HepG2 (cell line): ENCODE data around the gene TUBA1C. TPM values are rescaled to one million over a fixed set of nuclear protein-coding genes. Genes with fewer than 3 reads are reported as not detected.

Source experiments
- ATAC-seq: fragments of 200-7000 bp; cut with Tn5 transposase; 3 replicates; pipeline ENCODE4 v1.9.1; 2020; ENCODE audit warnings: mild to moderate bottlenecking, moderate library complexity
- BruUV-seq: library from RNA; stranded (reverse); fragments of 400-500 nt; replicated peaks from 2 replicates; lab custom pipeline; 2021; lab: Mats Ljungman, UMichigan
- CTCF ChIA-PET: fragments of 300-600 bp; formaldehyde crosslinking; extraction: SDS; loops from one replicate; lab custom pipeline; 2021; ENCODE audit warnings: low total read pairs, inconsistent platforms, low intra/inter-chr PET ratio; lab: Yijun Ruan, JAX
- POLR2A ChIA-PET: fragments of 350-600 bp; sonication (Branson Sonifier 250); formaldehyde crosslinking; loops from one replicate; lab custom pipeline; 2020; ENCODE audit warnings: antibody characterized with exemption, inconsistent platforms; lab: Yijun Ruan, JAX
- DNase-seq: peaks from one replicate; pipeline ENCODE4 v3.0.0-alpha.2; 2015; ENCODE audit warnings: low spot score
- FAIRE-seq: peaks from 3 replicates; lab custom pipeline; 2011; peaks lifted over from hg19 to GRCh38; lab: Jason Lieb, UNC
- H2AFZ ChIP-seq: one replicate; pipeline ENCODE4 v1.6.1; 2011; ENCODE audit warnings: low read length, inconsistent platforms
- H3K27ac ChIP-seq: fragments of 300-600 bp; 3 replicates; pipeline ENCODE4 v1.8.0; 2011; ENCODE audit warnings: mixed run types, mild to moderate bottlenecking, mixed read lengths, low read length, inconsistent platforms; ENCODE audit not compliant: insufficient read depth; ENCODE audit errors: extremely low read length
- H3K27me3 ChIP-seq, 2 experiments: fragments of 200-600 bp in 1 of 2; 2 replicates in 1 of 2; 3 replicates in 1 of 2; pipeline versions ENCODE4 v1.6.0 to v1.8.0; 2011; ENCODE audit warnings: low read length in 2 of 2, mild to moderate bottlenecking in 2 of 2, moderate library complexity in 2 of 2, inconsistent platforms in 1 of 2; ENCODE audit not compliant: insufficient read depth in 2 of 2, control insufficient read depth in 1 of 2
- H3K36me3 ChIP-seq, 2 experiments: fragments of 200-600 bp in 1 of 2; replicated peaks in 1 of 2; 2 replicates in 1 of 2; 3 replicates in 1 of 2; pipeline versions ENCODE4 v1.5.1 to v1.8.0; 2011; ENCODE audit warnings: low read length in 2 of 2, inconsistent platforms in 1 of 2; ENCODE audit not compliant: insufficient read depth in 2 of 2, control insufficient read depth in 1 of 2
- H3K4me1 ChIP-seq: 2 replicates; pipeline ENCODE4 v1.5.1; 2012; ENCODE audit warnings: low read length, inconsistent platforms; ENCODE audit not compliant: insufficient read depth
- H3K4me2 ChIP-seq: 2 replicates; pipeline ENCODE4 v1.6.0; 2011; ENCODE audit warnings: low read depth, low read length, inconsistent platforms
- H3K4me3 ChIP-seq, 3 experiments: fragments of 200-600 bp in 1 of 3; sonication (generic), shearing (Covaris generic) in 1 of 3; replicated peaks in 1 of 3; 2 replicates each; pipeline ENCODE4 v1.5.1; 2011 to 2016; ENCODE audit warnings: low read length in 3 of 3, inconsistent platforms in 2 of 3, low read depth in 2 of 3, mild to moderate bottlenecking in 2 of 3, control low read depth in 1 of 3, mixed read lengths in 1 of 3; ENCODE audit not compliant: insufficient read depth in 1 of 3
- H3K79me2 ChIP-seq: one replicate; pipeline ENCODE4 v1.6.1; 2011; ENCODE audit warnings: low read length, inconsistent platforms; ENCODE audit not compliant: insufficient read depth
- H3K9ac ChIP-seq: 2 replicates; pipeline ENCODE4 v1.6.0; 2011; ENCODE audit warnings: mild to moderate bottlenecking, low read depth, low read length, inconsistent platforms; ENCODE audit not compliant: insufficient read depth
- H3K9me3 ChIP-seq: 2 replicates; pipeline ENCODE4 v1.5.1; 2012; ENCODE audit warnings: mild to moderate bottlenecking, low read length
- H4K20me1 ChIP-seq: 2 replicates; pipeline ENCODE4 v1.6.0; 2011; ENCODE audit warnings: inconsistent platforms, mild to moderate bottlenecking, low read length, moderate library complexity; ENCODE audit not compliant: insufficient read depth
- HOXA7 ChIP-seq: sonication (generic); formaldehyde crosslinking; IDR thresholded peaks from 2 replicates; pipeline ENCODE4 v1.8.1; 2022; ENCODE audit warnings: mild to moderate bottlenecking, missing genetic modification reagents, moderate library complexity
- ZFP90 ChIP-seq: sonication (generic); formaldehyde crosslinking; IDR thresholded peaks from 2 replicates; pipeline ENCODE4 v1.8.0; 2022; ENCODE audit warnings: missing genetic modification reagents, mild to moderate bottlenecking, inconsistent platforms, borderline replicate concordance
- ZHX2 ChIP-seq, 2 experiments: sonication (generic) in 1 of 2; formaldehyde crosslinking in 1 of 2; IDR thresholded peaks; 2 replicates each; pipeline versions ENCODE4 v1.6.1 to v1.9.0; 2014 to 2022; ENCODE audit warnings: antibody characterized with exemption in 1 of 2, borderline replicate concordance in 1 of 2, inconsistent platforms in 1 of 2, low read depth in 1 of 2, missing genetic modification reagents in 1 of 2
- ZNF768 ChIP-seq: sonication (generic); formaldehyde crosslinking; IDR thresholded peaks from 2 replicates; pipeline ENCODE4 v1.4.0; 2020; ENCODE audit warnings: missing genetic modification reagents
- WGBS: methylation state at CpG from one replicate; pipeline ENCODE4 v1.1.6; 2017; ENCODE audit warnings: low lambda C conversion rate; 5-methylcytosine and 5-hydroxymethylcytosine counted together
- in situ Hi-C: cut with HindIII; loops from 2 replicates; pipeline ENCODE4 v1.10.0; 2017; ENCODE audit warnings: low pct_unique_long_range_greater_than_20kb; ENCODE audit not compliant: extremely low pct_ligation_motif_present
- intact Hi-C: fragments of 100-400 bp; cut with micrococcal nuclease; formaldehyde crosslinking; loops from one replicate; pipeline ENCODE4 v1.10.0; 2022; ENCODE audit not compliant: unreplicated experiment
- polyA plus RNA-seq, 8 experiments: library from polyadenylated mRNA; depleted of rRNA in 3 of 8; stranded (reverse) in 7 of 8; unstranded in 1 of 8; fragments of >200 nt; fragmentation: Illumina TruSeq in 4 of 8; extraction: Trizol in 4 of 8; gene quantifications; 2 replicates each; pipeline versions ENCODE4 v1.2.1 to v1.2.3, GENCODE V29; 2011 to 2016; ENCODE audit warnings: low read depth in 4 of 8, missing spikeins in 1 of 8, mixed read lengths in 1 of 8; ENCODE audit not compliant: insufficient read depth in 1 of 8
- total RNA-seq, 5 experiments: library from RNA; depleted of rRNA; stranded (reverse); fragments of >200 nt; fragmentation: Illumina TruSeq; extraction: Trizol; gene quantifications; 2 replicates each; pipeline ENCODE4 v1.2.3, GENCODE V29; 2016; ENCODE audit warnings: low read depth in 1 of 5
- TF ChIP-seq, protein P1 (sequence below): sonication (generic); formaldehyde crosslinking; IDR thresholded peaks from 2 replicates; pipeline ENCODE4 v1.5.0; 2020; ENCODE audit warnings: missing genetic modification reagents, mild to moderate bottlenecking, borderline replicate concordance

Gene TUBA1C
- total and polyA plus RNA-seq, 2 of the 13 experiments (the other 11 are each of a cell fraction or from before 2014, with no cell fraction given) = 693 to 1,075 TPM

DNA sequence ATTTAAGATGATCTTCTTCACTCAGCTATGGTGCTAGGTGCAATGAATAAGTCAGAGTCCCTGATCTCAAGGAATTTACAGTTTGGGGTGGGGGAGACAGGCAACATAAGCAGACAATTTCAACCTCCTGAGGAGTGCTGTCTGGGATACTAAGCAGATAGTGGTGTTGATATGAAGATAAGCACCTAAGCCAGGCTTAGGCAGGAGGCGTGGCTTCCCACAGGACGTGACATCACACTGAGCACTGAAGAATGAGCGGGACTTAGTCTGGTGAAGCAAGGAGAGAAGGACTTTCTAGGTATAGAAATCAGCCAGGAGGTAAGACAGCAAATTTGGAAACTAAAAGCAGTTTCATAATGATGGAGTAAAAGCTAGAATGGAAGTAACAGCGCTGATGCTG, 36.9 kb downstream of the TUBA1C start:
- H3K36me3 ChIP-seq = no peaks in the 10 kb centered on the region
- BruUV-seq = no TSS peak
- no peak overlapping the region for H3K9ac ChIP-seq
- ATAC-seq (no peak), FAIRE-seq (no peak), DNase-seq (no peak)
- no peak overlapping the region for H3K4me3 ChIP-seq
- CTCF ChIA-PET = no interaction called here
- H2AFZ ChIP-seq = no peak overlapping the region
- peaks cover 8 to 23% of the 10 kb centered on the region in 2 experiments for H3K27me3 ChIP-seq
- no peak for TF ChIP-seq ZHX2 (IDR thresholded peaks at IDR 0.05; ENCODE audit: low read depth)
- no peak for TF ChIP-seq ZHX2 (CRISPR knock-in tag; IDR thresholded peaks at IDR 0.05; ENCODE audit: borderline replicate concordance)
- no peak for TF ChIP-seq HOXA7
- TF ChIP-seq ZNF768 = no peak
- TF ChIP-seq, protein P1, sequence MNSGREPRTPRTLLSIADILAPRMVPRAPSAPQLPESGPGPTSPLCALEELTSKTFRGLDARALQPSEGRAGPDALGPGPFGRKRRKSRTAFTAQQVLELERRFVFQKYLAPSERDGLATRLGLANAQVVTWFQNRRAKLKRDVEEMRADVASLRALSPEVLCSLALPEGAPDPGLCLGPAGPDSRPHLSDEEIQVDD (CRISPR knock-in tag) = no peak
- no peak for TF ChIP-seq ZFP90 (CRISPR knock-in tag)
- no peaks in the 10 kb centered on the region for H3K9me3 ChIP-seq
- H3K79me2 ChIP-seq = no peaks in the 10 kb centered on the region
- no peak overlapping the region for H3K27ac ChIP-seq
- H4K20me1 ChIP-seq = no peaks in the 10 kb centered on the region
- in situ Hi-C loops (no loop called here), intact Hi-C loops (no loop called here)
- H3K4me1 ChIP-seq = peaks cover 19% of the 10 kb centered on the region
- POLR2A ChIA-PET = no interaction called here
- no peak overlapping the region for H3K4me2 ChIP-seq
- 38% methylated on average over 4 of the region's 4 CpGs for WGBS
